SK-N-SH (cell line): ENCODE measurements around the gene KRTAP22-2. TPM values are rescaled to one million over a fixed set of nuclear protein-coding genes. Genes with fewer than 3 reads are reported as not detected.

Source experiments
- CTCF ChIA-PET: fragments of 300-600, 350-600 bp; formaldehyde crosslinking; extraction: SDS; loops from one replicate; lab custom pipeline; 2021; lab: Yijun Ruan, JAX
- POLR2A ChIA-PET: fragments of 350-600 bp; sonication (Branson Sonifier 250); formaldehyde crosslinking; extraction: SDS; loops from one replicate; lab custom pipeline; 2020; ENCODE audit warnings: antibody characterized with exemption, inconsistent platforms; lab: Yijun Ruan, JAX
- DNase-seq: peaks from one replicate; pipeline ENCODE4 v3.0.0; 2012
- H2AFZ ChIP-seq: fragments of 200-600 bp; sonication (generic); 2 replicates; pipeline ENCODE4 v1.8.1; 2016; ENCODE audit warnings: antibody characterized with exemption, mild to moderate bottlenecking, low read depth
- H3F3A ChIP-seq: fragments of 200-600 bp; sonication (generic); replicated peaks from 2 replicates; pipeline ENCODE3; 2016; ENCODE audit warnings: antibody characterized with exemption, mild to moderate bottlenecking; ENCODE audit not compliant: insufficient read depth
- H3K27ac ChIP-seq, 2 experiments: fragments of 200-500 bp in 1 of 2; fragments of 200-600 bp in 1 of 2; sonication (Bioruptor generic) in 1 of 2; sonication (generic), shearing (Covaris generic) in 1 of 2; 2 replicates each; pipeline versions ENCODE4 v1.5.1 to v1.6.1; 2014 to 2016; ENCODE audit warnings: low read depth in 2 of 2, inconsistent platforms in 1 of 2, low read length in 1 of 2, mild to moderate bottlenecking in 1 of 2, mixed read lengths in 1 of 2
- H3K27me3 ChIP-seq: fragments of 200-600 bp; sonication (generic), shearing (Covaris generic); 2 replicates; pipeline ENCODE4 v1.6.1; 2016; ENCODE audit warnings: mixed run types; ENCODE audit not compliant: insufficient read depth
- H3K36me3 ChIP-seq, 2 experiments: fragments of 200-500 bp in 1 of 2; fragments of 200-600 bp in 1 of 2; sonication (Bioruptor generic) in 1 of 2; sonication (generic) in 1 of 2; replicated peaks in 1 of 2; 2 replicates each; pipeline versions ENCODE3 to v1.5.1; 2014 to 2016; ENCODE audit warnings: low read length in 1 of 2, mild to moderate bottlenecking in 1 of 2; ENCODE audit not compliant: insufficient read depth in 2 of 2, control insufficient read depth in 1 of 2
- H3K4me1 ChIP-seq, 2 experiments: fragments of 200-500 bp in 1 of 2; fragments of 200-600 bp in 1 of 2; sonication (Bioruptor generic) in 1 of 2; sonication (generic), shearing (Covaris generic) in 1 of 2; 2 replicates each; pipeline versions ENCODE4 v1.5.1 to v1.6.1; 2014 to 2016; ENCODE audit warnings: low read depth in 1 of 2, low read length in 1 of 2, mixed run types in 1 of 2; ENCODE audit not compliant: insufficient read depth in 2 of 2, control insufficient read depth in 1 of 2
- H3K4me2 ChIP-seq: fragments of 200-600 bp; sonication (generic), shearing (Covaris generic); 2 replicates; pipeline ENCODE4 v1.6.1; 2017; ENCODE audit warnings: mixed run types
- H3K4me3 ChIP-seq, 2 experiments: fragments of 200-500 bp in 1 of 2; fragments of 200-600 bp in 1 of 2; sonication (Bioruptor generic) in 1 of 2; sonication (generic), shearing (Covaris generic) in 1 of 2; 2 replicates each; pipeline versions ENCODE4 v1.5.1 to v1.8.1; 2014 to 2016; ENCODE audit warnings: low read depth in 2 of 2, inconsistent platforms in 1 of 2, low read length in 1 of 2, mild to moderate bottlenecking in 1 of 2, mixed read lengths in 1 of 2, moderate library complexity in 1 of 2
- H3K79me2 ChIP-seq: fragments of 200-600 bp; sonication (generic); 2 replicates; pipeline ENCODE4 v1.8.1; 2017; ENCODE audit warnings: mild to moderate bottlenecking; ENCODE audit not compliant: insufficient read depth
- H3K9ac ChIP-seq: fragments of 200-600 bp; sonication (generic); 2 replicates; pipeline ENCODE4 v1.6.1; 2017; ENCODE audit warnings: mixed run types
- H3K9me2 ChIP-seq: fragments of 200-600 bp; sonication (generic); 2 replicates; pipeline ENCODE4 v1.6.1; 2017; ENCODE audit warnings: mixed run types
- H3K9me3 ChIP-seq: fragments of 200-600 bp; sonication (generic); 2 replicates; pipeline ENCODE4 v1.6.1; 2017; ENCODE audit warnings: mixed run types, mild to moderate bottlenecking, moderate library complexity
- H4K20me1 ChIP-seq: fragments of 200-600 bp; sonication (generic); 2 replicates; pipeline ENCODE4 v1.6.1; 2017; ENCODE audit warnings: mild to moderate bottlenecking, mixed run types; ENCODE audit not compliant: insufficient read depth
- CHD2 ChIP-seq: fragments of 150-350 bp; IDR thresholded peaks from 2 replicates; pipeline ENCODE4 v1.6.1; 2018; ENCODE audit warnings: low read length; ENCODE audit not compliant: partially characterized antibody
- ELF1 ChIP-seq: IDR thresholded peaks from 2 replicates; pipeline ENCODE4 v1.4.0; 2012
- EP300 ChIP-seq, 2 experiments: IDR thresholded peaks; 2 replicates each; pipeline versions ENCODE4 v1.4.0 to v1.6.1; 2012; ENCODE audit warnings: borderline replicate concordance in 1 of 2, low read depth in 1 of 2, low read length in 1 of 2
- EZH2phosphoT487 ChIP-seq: fragments of 200-600 bp; sonication (generic); IDR thresholded peaks from 2 replicates; pipeline ENCODE4 v1.6.1; 2017; ENCODE audit warnings: low read depth, mixed run types, mild to moderate bottlenecking, antibody characterized with exemption, moderate library complexity, borderline replicate concordance
- FOSL2 ChIP-seq: IDR thresholded peaks from 2 replicates; pipeline ENCODE4 v1.4.0; 2012; ENCODE audit warnings: low read depth, mild to moderate bottlenecking, moderate library complexity, borderline replicate concordance
- GABPA ChIP-seq: IDR thresholded peaks from 2 replicates; pipeline ENCODE4 v1.4.0; 2012; ENCODE audit warnings: low read depth, mild to moderate bottlenecking
- JUND ChIP-seq: IDR thresholded peaks from 2 replicates; pipeline ENCODE4 v1.4.0; 2012
- MEF2A ChIP-seq: IDR thresholded peaks from 2 replicates; pipeline ENCODE4 v1.4.0; 2012; ENCODE audit warnings: low read depth, borderline replicate concordance
- NFIC ChIP-seq: IDR thresholded peaks from 2 replicates; pipeline ENCODE4 v1.4.0; 2012; ENCODE audit warnings: borderline replicate concordance
- NRF1 ChIP-seq: IDR thresholded peaks from 2 replicates; pipeline ENCODE4 v1.6.1; 2012; ENCODE audit warnings: low read depth, mild to moderate bottlenecking, low read length
- POLR2AphosphoS5 ChIP-seq: IDR thresholded peaks from 2 replicates; pipeline ENCODE4 v1.6.1; 2012; ENCODE audit warnings: low read depth, low read length
- RAD21 ChIP-seq: IDR thresholded peaks from 2 replicates; pipeline ENCODE4 v1.6.1; 2012; ENCODE audit warnings: mild to moderate bottlenecking, low read length
- RCOR1 ChIP-seq: fragments of 150-350 bp; IDR thresholded peaks from 2 replicates; pipeline ENCODE4 v1.6.1; 2017; ENCODE audit warnings: antibody characterized with exemption, low read length
- RFX5 ChIP-seq: IDR thresholded peaks from 2 replicates; pipeline ENCODE4 v1.6.1; 2012; ENCODE audit warnings: mild to moderate bottlenecking, improper control_type of control experiment, low read length
- RXRA ChIP-seq: IDR thresholded peaks from 2 replicates; pipeline ENCODE4 v1.4.0; 2012; ENCODE audit warnings: low read depth, mild to moderate bottlenecking, borderline replicate concordance
- SIN3A ChIP-seq: IDR thresholded peaks from 2 replicates; pipeline ENCODE4 v1.6.1; 2012; ENCODE audit warnings: low read depth, mild to moderate bottlenecking, low read length, moderate library complexity, borderline replicate concordance
- TCF12 ChIP-seq: IDR thresholded peaks from 2 replicates; pipeline ENCODE4 v1.4.0; 2012
- TEAD4 ChIP-seq: IDR thresholded peaks from 2 replicates; pipeline ENCODE4 v1.4.0; 2012; ENCODE audit warnings: mild to moderate bottlenecking, borderline replicate concordance; ENCODE audit not compliant: insufficient read depth
- YY1 ChIP-seq: IDR thresholded peaks from 2 replicates; pipeline ENCODE4 v1.4.0; 2012; ENCODE audit warnings: low read depth, mild to moderate bottlenecking
- WGBS: methylation state at CpG from one replicate; pipeline ENCODE4 v1.1.6; 2017; ENCODE audit warnings: low lambda C conversion rate; 5-methylcytosine and 5-hydroxymethylcytosine counted together
- polyA plus RNA-seq, 3 experiments: library from polyadenylated mRNA; depleted of rRNA; stranded (reverse); fragments of >200 nt; gene quantifications; 2 replicates each; pipeline ENCODE4 v1.2.3, GENCODE V29; 2012
- TF ChIP-seq, protein P1 (sequence below): IDR thresholded peaks from 2 replicates; pipeline ENCODE4 v1.4.0; 2012; ENCODE audit warnings: low read depth, borderline replicate concordance
- TF ChIP-seq, protein P2 (sequence below): IDR thresholded peaks from 2 replicates; pipeline ENCODE4 v1.4.0; 2012; ENCODE audit warnings: low read depth
- TF ChIP-seq, protein P3 (sequence below): IDR thresholded peaks from 2 replicates; pipeline ENCODE4 v1.4.0; 2012; ENCODE audit warnings: low read depth, borderline replicate concordance

KRTAP22-2 gene
- polyA plus RNA-seq, 1 of the 3 experiments (the other 2 are of a cell fraction) = not detected

DNA sequence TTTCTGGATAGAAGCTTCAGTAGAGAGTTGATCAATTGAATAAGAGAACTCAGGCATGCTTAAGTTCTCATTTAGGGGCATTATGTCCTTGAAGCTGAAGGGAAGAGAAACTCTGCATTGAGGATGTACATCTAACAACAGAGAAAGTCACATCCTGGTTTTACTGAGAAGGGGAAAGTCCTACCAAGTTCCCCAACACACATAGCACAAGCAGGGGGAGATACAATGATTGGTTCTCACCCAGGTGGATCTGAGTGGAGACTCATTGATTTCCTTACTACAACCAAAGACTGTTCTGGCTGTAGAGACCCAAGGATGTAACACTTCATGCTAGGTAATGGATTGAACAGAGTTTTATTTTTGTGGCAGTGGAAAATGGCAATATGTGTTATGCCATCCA lies 25.0 kb upstream of the KRTAP22-2 start:
- no peaks in the 10 kb centered on the region for H3K4me1 ChIP-seq
- no peaks in the 10 kb centered on the region for H3F3A ChIP-seq
- H3K4me3 ChIP-seq = no peak overlapping the region
- H3K36me3 ChIP-seq = no peaks in the 10 kb centered on the region
- H3K9ac ChIP-seq = no peak overlapping the region
- ChIA-PET CTCF (no interaction called here), POLR2A (no interaction called here)
- no peaks in the 10 kb centered on the region for H3K9me2 ChIP-seq
- no peaks in the 10 kb centered on the region for H3K9me3 ChIP-seq
- no peak for TF ChIP-seq MEF2A
- TF ChIP-seq CHD2 = no peak
- no peak for TF ChIP-seq TCF12
- TF ChIP-seq RXRA = no peak
- no peak for TF ChIP-seq NRF1
- TF ChIP-seq RCOR1 = no peak
- no peak for TF ChIP-seq FOSL2
- TF ChIP-seq, protein P1, sequence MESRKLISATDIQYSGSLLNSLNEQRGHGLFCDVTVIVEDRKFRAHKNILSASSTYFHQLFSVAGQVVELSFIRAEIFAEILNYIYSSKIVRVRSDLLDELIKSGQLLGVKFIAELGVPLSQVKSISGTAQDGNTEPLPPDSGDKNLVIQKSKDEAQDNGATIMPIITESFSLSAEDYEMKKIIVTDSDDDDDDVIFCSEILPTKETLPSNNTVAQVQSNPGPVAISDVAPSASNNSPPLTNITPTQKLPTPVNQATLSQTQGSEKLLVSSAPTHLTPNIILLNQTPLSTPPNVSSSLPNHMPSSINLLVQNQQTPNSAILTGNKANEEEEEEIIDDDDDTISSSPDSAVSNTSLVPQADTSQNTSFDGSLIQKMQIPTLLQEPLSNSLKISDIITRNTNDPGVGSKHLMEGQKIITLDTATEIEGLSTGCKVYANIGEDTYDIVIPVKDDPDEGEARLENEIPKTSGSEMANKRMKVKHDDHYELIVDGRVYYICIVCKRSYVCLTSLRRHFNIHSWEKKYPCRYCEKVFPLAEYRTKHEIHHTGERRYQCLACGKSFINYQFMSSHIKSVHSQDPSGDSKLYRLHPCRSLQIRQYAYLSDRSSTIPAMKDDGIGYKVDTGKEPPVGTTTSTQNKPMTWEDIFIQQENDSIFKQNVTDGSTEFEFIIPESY = no peak
- TF ChIP-seq GABPA = no peak
- no peak for TF ChIP-seq EP300 (IDR thresholded peaks at IDR 0.05; ENCODE audit: borderline replicate concordance in 1 of 2, low read depth in 1 of 2, low read length in 1 of 2)
- no peak for TF ChIP-seq YY1
- TF ChIP-seq POLR2AphosphoS5 = no peak
- TF ChIP-seq, protein P2, sequence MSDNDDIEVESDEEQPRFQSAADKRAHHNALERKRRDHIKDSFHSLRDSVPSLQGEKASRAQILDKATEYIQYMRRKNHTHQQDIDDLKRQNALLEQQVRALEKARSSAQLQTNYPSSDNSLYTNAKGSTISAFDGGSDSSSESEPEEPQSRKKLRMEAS = no peak
- no peak for TF ChIP-seq ELF1
- TF ChIP-seq NFIC = no peak
- no peak for TF ChIP-seq SIN3A
- no peak overlapping the region for H3K27ac ChIP-seq
- H4K20me1 ChIP-seq = no peaks in the 10 kb centered on the region
- H2AFZ ChIP-seq = no peak overlapping the region
- DNase-seq = no peak
- no peak overlapping the region for H3K4me2 ChIP-seq
- no peaks in the 10 kb centered on the region for H3K79me2 ChIP-seq
- H3K27me3 ChIP-seq = no peaks in the 10 kb centered on the region

DNA sequence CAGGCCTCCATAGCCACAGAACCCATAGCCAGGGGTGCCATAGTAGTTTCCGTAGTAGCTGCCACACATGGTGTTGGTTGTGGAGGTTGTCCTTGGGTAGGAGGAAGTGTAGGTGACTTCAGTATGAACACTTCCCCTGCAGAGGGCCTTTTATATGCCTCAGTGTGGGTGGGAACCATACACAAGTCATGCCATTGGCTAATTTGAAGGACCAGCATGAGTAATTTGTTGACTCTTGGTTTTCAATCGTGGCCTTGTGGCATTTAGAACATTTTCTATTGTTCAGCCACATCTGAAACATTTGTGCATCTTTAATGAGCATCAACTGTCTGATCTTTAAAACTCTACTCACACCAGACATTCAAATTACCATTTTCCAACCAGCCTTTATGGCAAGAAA lies 23.6 kb upstream of the KRTAP22-2 start, which contains the start of gene KRTAP6-1:
TSS of gene KRTAP6-1 (minus strand) at position 95 of the 400 bp plus-strand sequence. CDS start at position 69, 26 bp downstream.
- Histone ChIP-seq H3K9me2 (no peaks in the 10 kb centered on the region), H3K27ac (no peak within 1 kb of the TSS), H3K27me3 (no peaks in the 10 kb centered on the region), H4K20me1 (no peaks in the 10 kb centered on the region), H3K36me3 (no peaks in the 10 kb centered on the region), H3F3A (no peaks in the 10 kb centered on the region), H3K4me3 (no peak within 1 kb of the TSS), H3K4me1 (no peaks in the 10 kb centered on the region), H3K9ac (no peak within 1 kb of the TSS), H3K9me3 (no peaks in the 10 kb centered on the region), H3K4me2 (no peak within 1 kb of the TSS), H2AFZ (no peak within 1 kb of the TSS), H3K79me2 (no peaks in the 10 kb centered on the region)
- DNase-seq = no peak
- CTCF ChIA-PET = no interaction called here
- POLR2A ChIA-PET = no interaction called here
- WGBS = 14% methylated on average over 2 of the region's 2 CpGs
- TF ChIP-seq RFX5 = no peak
- no peak for TF ChIP-seq RCOR1
- TF ChIP-seq NRF1 = no peak
- no peak for TF ChIP-seq EZH2phosphoT487
- no peak for TF ChIP-seq TEAD4
- no peak for TF ChIP-seq RAD21
- TF ChIP-seq FOSL2 = no peak
- TF ChIP-seq, protein P3, sequence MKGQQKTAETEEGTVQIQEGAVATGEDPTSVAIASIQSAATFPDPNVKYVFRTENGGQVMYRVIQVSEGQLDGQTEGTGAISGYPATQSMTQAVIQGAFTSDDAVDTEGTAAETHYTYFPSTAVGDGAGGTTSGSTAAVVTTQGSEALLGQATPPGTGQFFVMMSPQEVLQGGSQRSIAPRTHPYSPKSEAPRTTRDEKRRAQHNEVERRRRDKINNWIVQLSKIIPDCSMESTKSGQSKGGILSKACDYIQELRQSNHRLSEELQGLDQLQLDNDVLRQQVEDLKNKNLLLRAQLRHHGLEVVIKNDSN = no peak
- TF ChIP-seq JUND = no peak
- TF ChIP-seq TCF12 = no peak
